Measurements from ENCODE around the gene C6orf136.

The C6orf136 gene

GRCh38 chr6:30681766-30682142, 34.8 kb downstream of the C6orf136 start:
- Histone ChIP-seq H3K27me3 (no peaks in the 10 kb centered on the region), H3K9me3 (no peaks in the 10 kb centered on the region), H3K4me1 (peaks cover 11% of the 10 kb centered on the region), H3K4me3 (ENCODE audit: low read depth, low read length) (peak overlapping the region; percentile 74), H3K36me3 (peaks cover 44% of the 10 kb centered on the region)
- no peak for DNase-seq
- TF ChIP-seq, protein P1, sequence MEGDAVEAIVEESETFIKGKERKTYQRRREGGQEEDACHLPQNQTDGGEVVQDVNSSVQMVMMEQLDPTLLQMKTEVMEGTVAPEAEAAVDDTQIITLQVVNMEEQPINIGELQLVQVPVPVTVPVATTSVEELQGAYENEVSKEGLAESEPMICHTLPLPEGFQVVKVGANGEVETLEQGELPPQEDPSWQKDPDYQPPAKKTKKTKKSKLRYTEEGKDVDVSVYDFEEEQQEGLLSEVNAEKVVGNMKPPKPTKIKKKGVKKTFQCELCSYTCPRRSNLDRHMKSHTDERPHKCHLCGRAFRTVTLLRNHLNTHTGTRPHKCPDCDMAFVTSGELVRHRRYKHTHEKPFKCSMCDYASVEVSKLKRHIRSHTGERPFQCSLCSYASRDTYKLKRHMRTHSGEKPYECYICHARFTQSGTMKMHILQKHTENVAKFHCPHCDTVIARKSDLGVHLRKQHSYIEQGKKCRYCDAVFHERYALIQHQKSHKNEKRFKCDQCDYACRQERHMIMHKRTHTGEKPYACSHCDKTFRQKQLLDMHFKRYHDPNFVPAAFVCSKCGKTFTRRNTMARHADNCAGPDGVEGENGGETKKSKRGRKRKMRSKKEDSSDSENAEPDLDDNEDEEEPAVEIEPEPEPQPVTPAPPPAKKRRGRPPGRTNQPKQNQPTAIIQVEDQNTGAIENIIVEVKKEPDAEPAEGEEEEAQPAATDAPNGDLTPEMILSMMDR (IDR thresholded peaks at IDR 0.05; ENCODE audit: low read depth, low read length) = no peak

- no peaks in the 10 kb centered on the region for H3K27me3 ChIP-seq
- peaks cover 11% of the 10 kb centered on the region for H3K4me1 ChIP-seq
- TF ChIP-seq, protein P1 (IDR thresholded peaks at IDR 0.05; ENCODE audit: low read depth, low read length) = no peak
- H3K9me3 ChIP-seq = no peaks in the 10 kb centered on the region
- DNase-seq = peak; percentile 77
- peaks cover 37% of the 10 kb centered on the region for H3K36me3 ChIP-seq
- H3K4me3 ChIP-seq (ENCODE audit: low read depth, low read length) = peak overlapping the region; percentile 74
These were observed 35.5 kb downstream of the C6orf136 start for GRCh38 chr6:30682143-30683117.

- TF ChIP-seq, protein P1 (IDR thresholded peaks at IDR 0.05; ENCODE audit: low read depth, low read length) = no peak
- H3K27me3 ChIP-seq = no peaks in the 10 kb centered on the region
- DNase-seq = no peak
- peak overlapping the region; percentile 74 for H3K4me3 ChIP-seq (ENCODE audit: low read depth, low read length)
- H3K36me3 ChIP-seq = peaks cover 32% of the 10 kb centered on the region
- no peaks in the 10 kb centered on the region for H3K9me3 ChIP-seq
- H3K4me1 ChIP-seq = peaks cover 16% of the 10 kb centered on the region
These were observed 36.4 kb downstream of the C6orf136 start for GRCh38 chr6:30683183-30683979.

- Histone ChIP-seq H3K36me3 (peaks cover 27% of the 10 kb centered on the region), H3K27me3 (no peaks in the 10 kb centered on the region), H3K4me1 (peaks cover 16% of the 10 kb centered on the region), H3K4me3 (ENCODE audit: low read depth, low read length) (peak overlapping the region; percentile 74), H3K9me3 (no peaks in the 10 kb centered on the region)
- TF ChIP-seq, protein P1 (IDR thresholded peaks at IDR 0.05; ENCODE audit: low read depth, low read length) = no peak
- no peak for DNase-seq
These were observed 37.0 kb downstream of the C6orf136 start for GRCh38 chr6:30683980-30684338.

DNA sequence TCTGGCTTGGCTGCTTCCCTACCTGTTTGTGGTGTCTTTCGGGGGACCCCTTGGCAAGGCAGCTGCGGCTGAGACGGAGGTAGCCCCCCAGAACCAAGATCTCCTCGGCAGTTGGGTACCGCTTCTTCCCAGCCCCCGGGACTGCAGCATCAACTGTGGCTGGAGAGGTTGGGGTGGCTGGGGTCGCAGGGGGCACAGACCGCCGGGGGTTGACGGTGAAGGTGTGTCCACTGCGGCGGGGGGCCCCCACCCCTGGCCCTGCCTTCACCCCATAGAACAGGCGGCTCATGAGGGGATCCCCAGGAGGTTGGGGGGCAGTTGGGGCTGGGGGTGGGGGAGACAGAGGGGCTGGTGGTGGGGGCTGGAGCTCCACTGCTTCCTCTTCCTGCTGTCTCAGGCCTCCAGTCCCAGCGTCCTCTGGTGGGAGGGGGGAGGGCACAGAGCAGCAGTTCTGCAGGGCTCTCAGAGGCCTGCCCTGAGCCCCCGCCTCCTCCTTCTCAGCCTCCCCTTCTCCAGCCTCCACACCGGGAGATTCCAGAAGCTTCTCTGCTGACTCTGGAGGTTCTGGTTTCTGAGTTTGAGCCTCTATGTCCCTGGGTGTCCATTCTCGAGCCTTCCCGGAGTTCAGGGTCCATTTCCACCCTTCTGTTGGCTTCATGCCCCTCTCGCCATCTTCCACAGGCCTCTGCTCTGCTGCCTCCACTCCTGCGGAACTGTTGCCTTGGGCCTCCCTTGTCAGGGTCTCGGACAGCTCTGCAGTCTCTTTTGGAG, 37.6 kb downstream of the C6orf136 start:
- TF ChIP-seq, protein P1 (IDR thresholded peaks at IDR 0.05; ENCODE audit: low read depth, low read length) = no peak
- no peaks in the 10 kb centered on the region for H3K27me3 ChIP-seq
- no peaks in the 10 kb centered on the region for H3K9me3 ChIP-seq
- H3K4me1 ChIP-seq = peaks cover 14% of the 10 kb centered on the region
- peak; percentile 48 for DNase-seq
- H3K4me3 ChIP-seq (ENCODE audit: low read depth, low read length) = peak overlapping the region; percentile 74
- peaks cover 24% of the 10 kb centered on the region for H3K36me3 ChIP-seq

Data from BE2C (cell line).